Neural cell (in vitro differentiated cells): ENCODE measurements around the gene USP34.

Source experiments
- CTCF ChIP-seq: fragments of 450-650 bp; IDR thresholded peaks from 2 replicates; pipeline ENCODE4 v1.5.1; 2014; ENCODE audit warnings: antibody characterized with exemption, mild to moderate bottlenecking, moderate library complexity; ENCODE audit not compliant: poor library complexity, severe bottlenecking
- EZH2 ChIP-seq: fragments of 200-600, 300-800 bp; shearing (Covaris generic), sonication (generic); IDR thresholded peaks from 2 replicates; pipeline ENCODE4 v1.6.1; 2014; ENCODE audit warnings: antibody characterized with exemption, low read length, borderline replicate concordance, mild to moderate bottlenecking; ENCODE audit not compliant: insufficient read depth, poor library complexity, severe bottlenecking

- no peak for TF ChIP-seq CTCF
- TF ChIP-seq EZH2 = no peak
Observed at GRCh38 chr2:61504949-61505348, 34.1 kb upstream of the USP34 start.
